Type B pancreatic cell (in vitro differentiated cells): Measurements from ENCODE around the gene MYBL2. TPM values are rescaled to one million over a fixed set of nuclear protein-coding genes. Genes with fewer than 3 reads are reported as not detected.
A peak's percentile ranks its signal among the peaks of the same experiment; 100 is the strongest.

Experiments
- DNase-seq: peaks from one replicate; pipeline ENCODE4 v3.0.0; 2021; ENCODE audit warnings: mixed read lengths; ENCODE audit not compliant: unreplicated experiment; ENCODE audit errors: extremely low spot score
- H3K27ac Mint-ChIP-seq: 2 replicates; pipeline ENCODE4 v1.8.0; 2021; ENCODE audit warnings: mild to moderate bottlenecking, mixed read lengths
- H3K27me3 Mint-ChIP-seq: 2 replicates; pipeline ENCODE4 v1.8.0; 2021; ENCODE audit warnings: mixed read lengths
- H3K36me3 Mint-ChIP-seq: 2 replicates; pipeline ENCODE4 v1.8.0; 2021; ENCODE audit warnings: mixed read lengths
- H3K4me1 Mint-ChIP-seq: one replicate; pipeline ENCODE4 v1.8.0; 2021; ENCODE audit warnings: mixed read lengths; ENCODE audit not compliant: unreplicated experiment
- H3K4me3 Mint-ChIP-seq: 2 replicates; pipeline ENCODE4 v1.8.0; 2021; ENCODE audit warnings: mild to moderate bottlenecking, mixed read lengths
- H3K9me3 Mint-ChIP-seq: 2 replicates; pipeline ENCODE4 v1.8.0; 2021; ENCODE audit warnings: mixed read lengths
- CTCF ChIP-seq: fragments of 200-600 bp; sonication (generic); conservative IDR thresholded peaks from 2 replicates; pipeline ENCODE4 v1.5.0; 2021; ENCODE audit warnings: antibody characterized with exemption, mild to moderate bottlenecking
- total RNA-seq: library from RNA; stranded (reverse); gene quantifications from 2 replicates; pipeline ENCODE4 v1.2.1, GENCODE V29; 2021; ENCODE audit warnings: low replicate concordance

MYBL2 gene
- total RNA-seq, 1 donor from 2014 or later, result 51.0 TPM

GRCh38 chr20:43690943-43691598, 24.2 kb downstream of the MYBL2 start:
- TF ChIP-seq CTCF, result no peak
- Mint-ChIP-seq H3K4me1 (no peaks in the 10 kb centered on the region), H3K36me3 (peaks cover 3% of the 10 kb centered on the region), H3K4me3 (no peak overlapping the region), H3K27ac (no peak overlapping the region), H3K9me3 (no peaks in the 10 kb centered on the region), H3K27me3 (no peaks in the 10 kb centered on the region)
- DNase-seq, result no peak

GRCh38 chr20:43691928-43692524, 25.1 kb downstream of the MYBL2 start:
- H3K27me3 Mint-ChIP-seq, result no peaks in the 10 kb centered on the region
- peak; percentile 73 for TF ChIP-seq CTCF
- H3K9me3 Mint-ChIP-seq, result no peaks in the 10 kb centered on the region
- no peak for DNase-seq
- H3K36me3 Mint-ChIP-seq, result peaks cover 3% of the 10 kb centered on the region
- H3K27ac Mint-ChIP-seq, result no peak overlapping the region
- no peak overlapping the region for H3K4me3 Mint-ChIP-seq
- no peaks in the 10 kb centered on the region for H3K4me1 Mint-ChIP-seq

GRCh38 chr20:43694763-43695162, 27.8 kb downstream of the MYBL2 start:
- no peaks in the 10 kb centered on the region for H3K4me1 Mint-ChIP-seq
- peaks cover 8% of the 10 kb centered on the region for H3K36me3 Mint-ChIP-seq
- no peaks in the 10 kb centered on the region for H3K27me3 Mint-ChIP-seq
- no peak for DNase-seq
- no peak overlapping the region for H3K27ac Mint-ChIP-seq
- H3K9me3 Mint-ChIP-seq, result no peaks in the 10 kb centered on the region
- H3K4me3 Mint-ChIP-seq, result no peak overlapping the region
- TF ChIP-seq CTCF, result no peak

GRCh38 chr20:43695571-43695970, 28.7 kb downstream of the MYBL2 start:
- no peaks in the 10 kb centered on the region for H3K27me3 Mint-ChIP-seq
- no peak for TF ChIP-seq CTCF
- no peaks in the 10 kb centered on the region for H3K4me1 Mint-ChIP-seq
- H3K9me3 Mint-ChIP-seq, result no peaks in the 10 kb centered on the region
- H3K36me3 Mint-ChIP-seq, result peaks cover 8% of the 10 kb centered on the region
- no peak overlapping the region for H3K4me3 Mint-ChIP-seq
- DNase-seq, result no peak
- no peak overlapping the region for H3K27ac Mint-ChIP-seq

GRCh38 chr20:43699941-43700565, 33.1 kb downstream of the MYBL2 start:
- Mint-ChIP-seq H3K9me3 (no peaks in the 10 kb centered on the region), H3K36me3 (peaks cover 8% of the 10 kb centered on the region), H3K27me3 (no peaks in the 10 kb centered on the region), H3K4me1 (no peaks in the 10 kb centered on the region), H3K27ac (no peak overlapping the region), H3K4me3 (no peak overlapping the region)
- DNase-seq, result no peak
- TF ChIP-seq CTCF, result no peak
